Cortex of kidney (tissue), 1 donor: Measurements from ENCODE around the gene BBOF1.

ENCODE experiments used
- DNase-seq: peaks from one replicate; lab custom pipeline; 2025; lab: John Stamatoyannopoulos, UW

Gene BBOF1

DNA sequence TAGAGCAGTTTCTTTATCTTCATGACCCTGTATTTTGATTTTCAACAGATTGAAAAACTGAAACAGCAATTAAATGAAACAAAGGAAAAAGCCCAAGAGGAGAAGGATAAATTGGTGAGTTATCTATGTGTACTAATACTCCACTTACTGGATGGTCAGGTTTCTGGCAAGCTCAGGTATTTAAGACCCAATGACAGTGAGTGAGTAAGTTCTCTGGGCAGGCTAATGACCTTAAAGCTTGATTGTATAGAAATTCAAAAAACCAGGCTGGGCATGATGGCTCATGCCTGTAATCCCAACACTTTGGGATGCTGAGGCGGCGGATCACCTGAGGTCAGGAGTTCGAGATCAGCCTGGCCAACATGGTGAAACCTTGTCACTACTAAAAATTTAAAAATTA lies 10.0 kb downstream of the BBOF1 start:
- no peak for DNase-seq

DNA sequence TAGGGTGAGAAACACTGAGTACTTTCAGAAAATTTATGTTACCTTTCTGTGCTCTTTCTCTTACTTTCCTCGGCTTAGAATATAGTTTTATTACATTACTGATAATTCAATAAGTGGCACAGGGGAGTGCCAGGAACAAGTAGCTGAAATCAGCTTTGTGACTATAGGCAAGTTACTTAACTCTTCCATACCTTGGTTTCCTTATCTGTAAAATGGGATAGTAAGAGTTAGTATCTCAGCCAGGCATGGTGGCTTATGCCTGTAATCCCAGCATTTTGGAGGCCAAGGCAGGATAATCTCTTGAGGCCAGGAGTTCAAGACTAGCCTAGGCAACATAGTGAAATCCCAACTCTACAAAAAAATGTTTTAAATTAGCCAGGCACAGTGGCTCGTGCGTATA lies 15.4 kb downstream of the BBOF1 start:
- DNase-seq = no peak

DNA sequence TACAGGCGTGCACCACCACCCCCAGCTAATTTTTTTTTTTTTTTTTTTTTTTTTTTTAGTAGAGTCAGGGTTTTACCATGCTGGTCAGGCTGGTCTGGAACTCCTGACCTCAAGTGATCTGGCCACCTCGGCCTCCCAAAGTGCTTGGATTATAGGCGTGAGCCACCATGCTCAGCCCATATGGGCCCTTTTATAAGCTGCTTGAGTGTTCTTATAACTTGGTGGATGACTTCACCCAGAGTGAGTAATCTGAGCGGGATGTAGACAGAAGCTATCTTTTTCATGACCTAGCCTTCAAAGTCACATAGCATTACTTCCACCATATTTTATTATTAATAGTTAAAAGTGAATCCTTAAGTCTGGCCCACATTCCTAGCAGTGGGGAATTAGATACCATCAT lies 16.4 kb downstream of the BBOF1 start:
- DNase-seq = no peak

DNA sequence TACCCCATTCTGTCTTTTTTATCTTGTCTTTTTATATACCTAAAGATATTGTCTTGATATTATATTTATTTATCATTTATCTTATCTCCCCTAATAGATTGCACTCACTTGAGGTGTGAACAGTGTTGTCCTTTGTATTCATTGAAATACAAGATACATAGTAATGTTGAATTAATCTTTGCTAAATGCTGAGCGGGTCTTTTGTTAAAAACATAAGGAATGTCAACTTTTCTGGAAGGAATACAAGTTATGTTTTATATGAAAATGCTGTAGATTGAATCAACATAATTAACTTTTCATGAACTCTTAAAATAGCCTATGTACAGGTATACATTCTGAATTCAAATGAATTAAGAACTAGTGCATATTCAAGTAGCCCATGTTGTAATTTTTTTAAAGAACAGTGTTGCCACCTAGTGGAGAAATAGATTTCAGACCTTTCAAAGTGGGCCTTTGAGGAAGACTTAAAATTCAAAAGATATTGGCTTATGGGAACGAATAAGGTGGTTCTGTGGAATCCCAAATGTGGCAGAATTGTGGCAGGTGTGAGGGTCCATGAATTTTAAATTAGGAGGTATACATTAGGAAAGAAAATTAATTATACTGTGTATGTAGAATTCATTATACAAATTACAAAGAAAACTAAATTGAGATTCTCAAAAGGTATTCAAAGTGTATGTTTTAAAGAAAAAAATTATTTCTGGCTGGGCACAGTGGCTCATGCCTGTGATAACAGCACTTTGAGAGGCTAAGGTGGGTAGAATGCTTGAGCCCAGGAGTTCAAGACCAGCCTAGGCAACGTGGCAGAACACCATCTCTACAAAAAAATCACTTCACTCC lies 19.1 kb downstream of the BBOF1 start:
- DNase-seq = no peak

DNA sequence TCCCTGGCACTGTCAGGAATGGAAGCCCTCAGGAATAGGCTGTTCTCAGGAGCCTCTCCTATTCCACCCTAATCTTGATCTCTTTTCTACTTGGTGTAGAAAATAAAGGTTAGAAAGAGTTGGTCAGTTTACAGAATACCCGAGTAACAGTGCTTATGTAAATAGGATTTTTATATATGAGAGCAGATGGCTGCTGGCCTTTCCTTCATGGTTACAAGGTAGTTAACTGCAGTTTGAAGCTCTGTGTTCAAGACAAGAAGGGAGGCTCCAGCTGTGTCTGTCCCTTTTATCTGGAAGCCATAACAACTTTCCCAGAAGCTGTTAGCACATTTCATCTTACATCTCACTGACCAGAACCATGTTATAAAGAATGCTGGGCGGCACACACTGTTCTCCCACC lies 23.1 kb downstream of the BBOF1 start:
- DNase-seq = no peak

DNA sequence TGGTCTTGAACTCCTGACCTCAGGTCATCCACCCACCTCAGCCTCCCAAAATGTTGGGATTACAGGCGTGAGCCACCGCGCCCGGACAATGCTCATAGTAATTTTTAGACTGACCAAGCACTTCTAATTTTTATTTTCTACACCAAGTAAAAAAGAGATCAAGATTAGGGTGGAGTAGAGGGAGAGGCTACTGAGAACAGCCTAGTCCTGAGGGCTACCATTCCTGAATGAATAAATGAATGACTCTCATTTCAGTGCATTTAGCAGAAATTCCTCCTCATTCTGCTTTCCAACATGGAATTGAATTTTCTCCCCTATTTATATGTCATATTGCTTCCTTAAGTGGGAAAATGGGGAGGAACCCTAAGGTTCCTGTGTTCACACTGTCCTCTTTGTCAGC lies 26.4 kb downstream of the BBOF1 start:
- DNase-seq = no peak

DNA sequence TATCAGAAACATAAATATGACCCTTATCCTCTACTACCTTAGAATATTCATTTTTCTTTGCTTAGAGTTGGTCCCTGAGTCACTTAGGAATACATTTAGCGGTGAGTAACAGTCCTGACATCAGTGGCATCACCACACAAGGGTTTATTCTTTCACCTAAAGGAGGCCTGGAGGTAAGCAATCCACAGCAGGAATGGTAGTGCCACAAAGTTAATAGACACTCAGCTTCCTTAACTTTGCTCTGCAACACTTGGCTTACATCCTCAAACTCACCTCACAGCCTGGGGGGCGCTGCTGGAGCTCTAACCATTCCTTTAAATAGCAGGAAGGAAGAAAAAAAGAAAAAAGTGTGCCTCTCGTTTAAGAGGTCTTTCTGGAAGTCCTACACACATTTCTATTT lies 29.1 kb downstream of the BBOF1 start:
- no peak for DNase-seq

DNA sequence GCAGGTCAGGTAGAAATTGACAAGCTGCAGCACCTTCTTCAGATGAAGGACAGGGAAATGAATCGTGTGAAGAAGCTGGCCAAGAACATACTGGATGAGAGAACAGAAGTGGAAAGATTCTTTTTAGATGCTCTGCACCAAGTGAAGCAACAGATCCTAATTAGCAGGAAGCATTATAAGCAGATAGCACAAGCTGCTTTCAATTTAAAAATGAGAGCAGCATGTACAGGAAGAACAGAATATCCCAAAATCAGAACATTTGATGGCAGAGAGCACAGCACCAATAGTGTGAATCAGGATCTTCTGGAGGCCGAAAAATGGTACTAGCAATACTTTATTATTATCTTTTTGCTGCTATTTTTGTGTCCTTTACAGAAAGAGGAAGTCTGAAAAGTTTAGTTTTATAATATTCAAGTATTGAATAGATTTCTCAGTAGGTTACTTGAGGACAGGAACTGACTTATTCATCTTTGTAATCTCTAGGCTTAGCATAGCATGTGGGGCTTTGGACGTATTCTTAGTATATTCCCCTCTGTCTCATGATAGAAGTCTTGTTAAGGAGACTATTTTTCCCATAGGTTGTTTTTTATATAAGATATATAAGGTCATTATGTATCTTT lies 30.8 kb downstream of the BBOF1 start:
- no peak for DNase-seq

DNA sequence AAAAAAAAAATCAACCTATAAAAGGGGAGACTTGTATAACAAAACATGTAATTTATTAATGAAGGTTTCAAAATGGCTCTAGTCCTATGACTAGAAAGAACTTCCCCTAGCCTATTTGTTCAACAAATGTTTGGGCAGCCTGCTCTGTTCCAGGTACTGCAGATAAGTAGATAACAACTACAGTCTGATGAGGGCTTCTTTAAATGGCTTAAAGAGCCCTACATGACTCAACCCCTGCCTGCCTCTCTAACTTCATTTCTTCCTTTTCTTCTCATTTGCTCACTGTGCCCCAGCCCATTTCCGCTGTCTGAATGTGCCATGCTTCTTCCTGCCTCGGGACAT lies 43.6 kb downstream of the BBOF1 start:
- no peak for DNase-seq

DNA sequence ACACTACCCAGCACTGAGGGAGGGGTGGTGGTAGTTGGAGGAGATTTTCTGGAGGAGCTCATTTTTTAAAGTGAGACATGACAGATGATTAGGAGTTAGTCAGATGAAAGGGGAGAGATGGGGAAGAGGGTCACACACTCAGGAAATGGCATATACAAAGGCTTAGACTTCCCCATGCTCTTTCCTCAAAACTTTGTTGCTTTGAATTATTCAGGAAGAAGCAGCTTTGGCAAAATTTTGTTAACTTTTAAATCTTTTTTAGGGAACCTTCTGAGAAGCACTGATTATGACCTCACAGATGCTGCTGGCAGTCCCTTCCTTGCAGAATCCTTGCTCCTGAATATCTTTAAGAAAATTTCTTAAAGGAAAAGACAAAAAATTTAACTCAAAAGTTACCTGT lies 45.3 kb downstream of the BBOF1 start:
- DNase-seq = no peak

DNA sequence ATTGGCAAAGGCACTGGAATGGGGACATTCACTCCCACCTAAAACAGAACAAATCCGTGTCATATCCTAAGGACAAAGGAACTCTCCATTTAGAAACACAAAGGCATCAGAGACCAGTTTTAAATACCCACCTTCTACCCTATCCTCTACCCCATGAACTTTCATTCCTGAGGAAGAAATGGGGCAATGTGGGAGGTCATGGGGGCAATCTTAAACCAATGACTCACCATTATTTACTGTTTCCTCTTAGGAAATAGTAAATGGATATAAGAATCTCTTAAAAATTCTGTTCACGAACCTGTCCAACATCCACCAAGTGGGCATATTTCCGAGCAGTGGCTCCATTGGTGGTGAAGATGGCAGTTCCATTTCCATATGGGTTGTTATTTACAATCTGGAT lies 45.7 kb downstream of the BBOF1 start:
- no peak for DNase-seq

DNA sequence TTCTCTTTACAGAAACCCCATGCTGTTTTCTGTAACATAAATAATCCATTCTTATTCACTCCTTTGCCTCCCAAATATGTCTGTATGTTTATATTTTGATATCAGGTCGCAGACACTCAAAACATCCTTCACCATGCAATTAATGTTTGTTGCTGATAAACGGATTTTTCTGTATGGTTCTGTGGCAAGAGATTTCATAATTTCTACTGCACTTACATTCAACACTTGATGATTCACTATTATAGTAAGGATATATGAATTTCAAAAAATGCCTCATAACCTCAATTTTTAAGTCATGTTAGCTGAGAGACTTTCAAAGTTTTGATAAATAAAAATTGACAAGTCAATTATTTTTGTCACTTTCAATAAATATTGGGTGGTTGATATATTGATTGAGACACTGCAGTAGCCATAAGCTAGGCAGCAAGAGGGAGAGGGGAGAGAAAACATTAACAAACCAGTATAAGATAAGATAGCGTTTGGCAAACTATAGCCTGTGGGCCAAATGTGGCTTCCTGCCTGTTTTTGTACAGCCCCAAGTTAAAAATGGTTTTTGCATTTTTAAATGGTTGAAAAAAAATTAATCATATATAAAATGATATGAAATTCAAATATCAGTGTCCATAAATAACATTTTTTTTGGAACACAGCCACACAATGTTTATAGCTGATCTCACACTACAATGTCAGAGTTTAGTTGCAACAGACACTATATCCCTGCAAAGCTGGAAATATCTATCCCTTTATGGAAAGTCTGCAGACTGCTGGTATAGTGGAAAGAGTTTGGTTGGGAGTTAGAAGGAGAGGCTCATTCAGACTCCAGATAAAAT lies 46.8 kb downstream of the BBOF1 start:
- no peak for DNase-seq

DNA sequence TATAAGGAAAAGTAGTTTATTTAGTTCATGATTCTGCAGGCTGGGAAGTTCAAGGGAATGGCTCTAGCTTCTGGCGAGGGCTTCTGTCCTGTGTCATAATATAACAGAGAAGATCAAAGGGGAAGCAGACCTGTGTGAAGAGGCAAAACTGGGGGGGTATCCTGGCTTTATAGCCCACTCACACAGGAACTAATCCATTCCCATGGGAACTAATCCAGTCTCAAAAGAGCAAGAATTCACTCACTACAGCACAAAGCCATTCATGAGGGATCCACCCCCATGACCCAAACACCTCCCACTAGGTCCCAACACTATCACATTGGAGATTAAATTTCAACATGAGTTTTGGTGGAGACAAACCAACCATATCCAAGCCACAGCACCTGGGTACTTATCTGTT lies 58.3 kb downstream of the BBOF1 start:
- DNase-seq = no peak

DNA sequence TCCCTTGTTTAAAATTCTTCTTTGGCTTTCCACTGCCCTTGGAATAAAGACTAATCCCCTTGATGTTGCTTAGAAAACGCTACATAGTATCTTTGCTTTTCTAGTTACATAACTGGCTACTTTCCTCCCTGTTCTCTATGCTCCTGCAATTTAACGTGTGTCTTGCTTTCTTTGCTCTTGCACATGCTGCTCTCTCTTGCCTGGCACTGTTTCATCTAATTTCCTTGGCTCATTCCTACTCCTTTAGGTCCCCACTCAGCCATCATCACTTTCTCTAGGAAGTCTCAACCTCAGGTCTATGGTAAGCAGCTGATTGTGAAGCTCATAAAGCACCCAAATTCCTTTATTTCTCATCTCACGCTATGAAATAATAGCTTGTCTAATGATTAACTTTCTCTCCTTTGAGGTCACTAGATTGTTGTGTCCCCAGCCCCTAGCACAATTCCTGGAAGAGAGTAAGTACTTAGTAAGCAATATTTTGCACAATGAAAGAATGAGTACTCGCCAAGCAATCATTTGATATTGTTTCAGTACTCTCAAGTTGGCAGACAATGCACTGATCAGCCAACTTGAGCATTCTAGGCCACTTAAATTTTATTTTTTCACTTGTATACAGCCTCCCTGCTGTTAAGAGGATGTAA lies 61.8 kb downstream of the BBOF1 start:
- DNase-seq = no peak

DNA sequence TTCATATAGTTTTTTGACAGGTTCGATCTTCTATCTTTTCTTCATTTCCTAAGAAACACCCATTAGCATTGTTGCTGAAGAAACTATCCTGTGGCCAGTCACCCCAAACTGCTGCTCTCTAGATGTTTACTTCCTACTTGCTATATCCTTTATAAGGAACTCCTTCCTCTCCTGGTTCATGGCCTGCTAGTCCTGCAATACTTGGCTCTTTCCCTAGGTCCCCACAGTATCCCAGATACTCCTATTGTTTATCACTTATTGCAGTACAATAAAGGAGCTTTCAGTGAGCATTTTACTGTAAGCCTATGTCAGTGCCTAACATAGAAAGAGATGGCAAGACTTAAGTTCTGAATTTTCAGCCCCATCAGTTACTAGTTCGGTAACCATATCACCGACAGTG lies 62.3 kb downstream of the BBOF1 start:
- DNase-seq = no peak

DNA sequence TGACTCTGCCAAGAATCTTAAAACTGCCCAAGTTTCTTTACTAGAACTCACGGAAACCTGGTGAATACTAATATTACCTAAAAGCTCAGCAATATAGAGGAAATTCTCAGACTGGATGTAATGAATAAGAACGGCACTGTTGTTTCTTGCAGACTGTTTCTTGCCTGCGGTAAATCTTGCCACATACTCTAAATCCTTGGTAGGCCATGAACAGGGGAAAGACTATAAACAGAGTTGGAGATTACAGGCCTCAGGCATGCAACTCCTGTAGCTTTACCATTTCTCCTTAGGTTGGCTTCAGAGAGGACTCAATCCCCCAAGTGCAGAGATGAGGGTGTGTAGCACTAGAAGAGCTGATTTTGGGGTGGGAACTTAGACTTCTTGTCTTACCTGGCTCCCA lies 64.0 kb downstream of the BBOF1 start:
- no peak for DNase-seq

DNA sequence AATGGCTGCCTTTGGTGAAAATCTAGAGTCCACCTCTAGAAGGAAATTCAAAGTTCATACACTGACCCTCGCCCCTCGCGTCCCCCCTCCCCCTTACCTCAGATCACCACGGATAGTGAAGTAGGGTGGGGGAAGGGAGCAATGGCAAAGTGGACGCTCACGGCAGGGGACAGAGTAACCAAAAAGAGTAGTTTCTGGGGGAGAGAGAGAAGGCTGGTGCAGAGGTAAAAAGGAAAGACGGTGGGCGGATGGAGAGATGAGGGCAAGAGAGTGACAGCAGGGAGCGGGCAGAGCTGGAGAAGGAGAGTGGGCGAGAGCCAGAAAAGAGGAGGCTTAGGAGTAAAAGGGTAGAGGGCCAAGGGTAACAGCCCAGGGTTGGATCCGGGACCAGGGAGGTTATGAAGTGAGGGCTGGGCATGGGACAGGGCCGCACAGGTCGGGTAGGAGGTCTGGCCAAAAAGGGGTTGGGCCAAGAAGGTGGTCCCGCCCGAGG lies 64.7 kb downstream of the BBOF1 start:
- DNase-seq = no peak

DNA sequence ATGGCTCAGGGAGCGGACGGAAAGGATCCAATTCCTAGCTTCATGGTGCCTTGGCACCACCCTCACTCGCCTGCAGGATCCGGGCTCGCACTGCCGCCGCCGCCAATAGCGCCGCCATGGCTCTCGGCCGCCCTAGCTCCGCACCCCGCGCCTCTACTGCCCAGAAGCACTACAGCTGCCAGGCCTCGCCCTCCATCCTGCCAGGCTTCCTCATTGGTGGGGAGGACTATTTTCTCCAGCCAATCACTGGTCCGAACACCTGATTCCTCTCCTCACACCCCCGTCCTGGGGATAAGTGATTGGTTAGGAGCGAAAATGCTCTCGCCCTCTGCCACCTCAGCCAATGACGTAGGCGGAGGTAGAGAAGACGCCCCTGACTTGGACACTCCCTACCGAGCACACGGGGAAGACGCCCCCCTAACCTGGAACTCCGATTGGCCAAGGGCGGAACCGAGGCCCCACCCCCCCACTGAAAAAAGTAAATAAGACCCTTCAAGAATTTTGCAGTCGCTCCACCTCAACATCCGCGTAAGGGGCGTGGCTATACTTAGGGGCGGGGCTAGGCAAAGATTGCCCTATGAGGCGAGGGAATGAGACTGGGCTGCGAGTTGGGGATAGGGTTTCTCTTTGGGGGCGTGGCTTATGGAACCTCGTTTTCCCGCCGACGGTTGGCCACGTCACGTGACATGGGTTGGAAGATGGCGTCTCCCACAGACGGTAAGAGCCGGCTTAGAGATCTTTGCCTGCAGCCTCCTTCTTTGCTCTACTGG lies 65.3 kb downstream of the BBOF1 start, which contains the start of the genes ALDH6A1 and LIN52:
Gene ALDH6A1 (minus strand): TSS at position 177 of the 770 bp plus-strand sequence. CDS start 59 bp downstream, at position 118.
Gene LIN52 (plus strand): TSS at position 680 of the 770 bp plus-strand sequence. CDS start 19 bp downstream, at position 699.
- peak; percentile 71 for DNase-seq

DNA sequence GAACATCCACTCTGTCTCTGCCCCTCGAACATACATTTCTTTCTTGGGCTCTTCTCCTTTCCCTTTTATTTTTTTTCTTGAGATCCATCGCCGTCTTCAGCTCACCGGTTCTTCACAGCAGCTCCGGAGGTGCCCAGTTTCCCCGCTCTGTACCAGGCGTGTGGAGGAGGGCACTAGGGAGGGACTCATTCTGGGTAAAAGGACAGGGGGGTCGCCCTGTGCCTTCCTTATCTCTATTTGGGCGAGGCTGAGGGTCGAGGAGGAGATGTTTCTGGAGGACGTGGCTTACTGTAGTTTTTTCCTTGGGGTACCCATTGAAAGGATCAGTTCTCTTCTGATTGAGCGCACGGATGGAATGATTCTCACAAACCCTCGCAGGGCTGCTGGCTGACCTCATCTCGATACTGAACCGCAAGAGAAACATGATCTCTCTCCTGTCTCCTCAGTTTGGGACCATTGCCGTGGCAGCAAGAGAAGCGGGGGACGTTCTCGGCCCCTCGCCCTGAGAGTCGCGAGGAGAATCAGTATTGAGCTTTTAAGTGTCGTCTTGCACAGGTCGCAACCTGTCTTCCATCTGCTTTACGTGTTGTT lies 66.0 kb downstream of the BBOF1 start:
- no peak for DNase-seq

DNA sequence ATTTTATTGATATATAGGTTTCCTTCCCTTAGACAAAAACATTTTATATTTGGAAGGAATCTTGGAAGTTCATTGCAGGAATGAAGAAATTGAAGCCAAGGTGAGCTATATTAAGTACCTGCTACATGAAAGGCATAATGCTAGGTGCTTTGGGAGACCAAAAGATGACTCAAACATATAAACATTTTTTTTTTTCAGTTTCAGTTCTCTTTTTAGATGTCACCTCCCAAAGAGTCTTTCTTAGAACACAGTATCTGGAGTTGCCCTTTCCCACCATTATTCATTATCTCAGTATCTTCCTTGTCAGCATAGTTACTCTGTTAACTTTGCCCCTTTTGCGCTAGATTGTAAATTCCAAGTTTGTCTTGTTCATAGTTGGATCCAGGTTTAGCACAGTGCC lies 66.7 kb downstream of the BBOF1 start:
- DNase-seq = no peak
